K562 (cell line): ENCODE data around the gene SMG6. TPM values are rescaled to one million over a fixed set of nuclear protein-coding genes. Genes with fewer than 3 reads are reported as not detected.

Experiments
- ATAC-seq: fragments of 200-7000 bp; cut with Tn5 transposase; 3 replicates; pipeline ENCODE4 v1.9.1; 2020; ENCODE audit warnings: moderate library complexity
- BruUV-seq: library from RNA; stranded (reverse); fragments of 400-500 nt; replicated peaks from 2 replicates; lab custom pipeline; 2021; lab: Mats Ljungman, UMichigan
- CTCF ChIA-PET: fragments of 300-600 bp; formaldehyde crosslinking; extraction: SDS; loops from one replicate; lab custom pipeline; 2021; ENCODE audit warnings: low intra/inter-chr PET ratio; lab: Yijun Ruan, JAX
- POLR2A ChIA-PET: fragments of 300-600, 350-650 bp; sonication (Branson Sonifier 250); formaldehyde crosslinking; extraction: SDS; loops from one replicate; lab custom pipeline; 2021; ENCODE audit warnings: antibody characterized with exemption, inconsistent platforms; lab: Yijun Ruan, JAX
- DNase-seq, 4 experiments: peaks; one replicate each; pipeline versions ENCODE4 v3.0.0 to v3.0.0-alpha.2; 2011 to 2018; ENCODE audit warnings: low spot score in 3 of 4, mixed read lengths in 3 of 4; ENCODE audit errors: extremely low read depth in 1 of 4
- FAIRE-seq: peaks from 2 replicates; lab custom pipeline; 2011; peaks lifted over from hg19 to GRCh38; lab: Jason Lieb, UNC
- H2AFZ ChIP-seq: 2 replicates; pipeline ENCODE4 v1.6.0; 2011; ENCODE audit warnings: low read depth, low read length, control low read depth, inconsistent platforms
- H3K27ac ChIP-seq: fragments of 200-600 bp; 3 replicates; pipeline ENCODE4 v1.8.0; 2011; ENCODE audit warnings: low read depth, mild to moderate bottlenecking, control low read depth, inconsistent platforms, low read length, moderate library complexity, mixed read lengths; ENCODE audit errors: extremely low read depth
- H3K27me3 ChIP-seq, 2 experiments: fragments of 300-600 bp in 1 of 2; 2 replicates in 1 of 2; 3 replicates in 1 of 2; pipeline versions ENCODE4 v1.6.0 to v1.8.0; 2011; ENCODE audit warnings: inconsistent platforms in 2 of 2, low read length in 2 of 2, mild to moderate bottlenecking in 1 of 2, mixed read lengths in 1 of 2, moderate library complexity in 1 of 2; ENCODE audit not compliant: control insufficient read depth in 2 of 2, insufficient read depth in 2 of 2
- H3K36me3 ChIP-seq: fragments of 300-600 bp; 3 replicates; pipeline ENCODE4 v1.8.0; 2011; ENCODE audit warnings: mild to moderate bottlenecking, low read length, inconsistent platforms; ENCODE audit not compliant: control insufficient read depth, insufficient read depth
- H3K4me1 ChIP-seq, 2 experiments: fragments of 200-600 bp in 1 of 2; replicated peaks in 1 of 2; 2 replicates in 1 of 2; 3 replicates in 1 of 2; pipeline versions ENCODE4 v1.5.1 to v1.8.0; 2011; ENCODE audit warnings: inconsistent platforms in 2 of 2, low read length in 2 of 2, mild to moderate bottlenecking in 1 of 2, mixed read lengths in 1 of 2, moderate library complexity in 1 of 2; ENCODE audit not compliant: control insufficient read depth in 2 of 2, insufficient read depth in 2 of 2
- H3K4me2 ChIP-seq: 2 replicates; pipeline ENCODE4 v1.6.1; 2011; ENCODE audit warnings: low read length, control low read depth, inconsistent platforms, mixed read lengths; ENCODE audit not compliant: insufficient read depth
- H3K4me3 ChIP-seq: fragments of 200-600 bp; sonication (generic), shearing (Covaris generic); 2 replicates; pipeline ENCODE4 v1.5.1; 2016; ENCODE audit warnings: control low read depth, inconsistent platforms
- H3K79me2 ChIP-seq: fragments of 200-600 bp; 3 replicates; pipeline ENCODE4 v1.8.0; 2011; ENCODE audit warnings: low read length, inconsistent platforms; ENCODE audit not compliant: control insufficient read depth, insufficient read depth
- H3K9ac ChIP-seq, 2 experiments: 2 replicates each; pipeline versions ENCODE4 v1.6.0 to v1.6.1; 2011; ENCODE audit warnings: low read depth in 2 of 2, low read length in 2 of 2, control low read depth in 1 of 2, inconsistent platforms in 1 of 2, mild to moderate bottlenecking in 1 of 2, mixed read lengths in 1 of 2; ENCODE audit not compliant: insufficient read depth in 1 of 2
- H3K9me1 ChIP-seq: one replicate; pipeline ENCODE4 v1.6.0; 2011; ENCODE audit warnings: inconsistent platforms, mild to moderate bottlenecking, low read length, moderate library complexity; ENCODE audit not compliant: control insufficient read depth, insufficient read depth
- H3K9me3 ChIP-seq: replicated peaks from 2 replicates; pipeline ENCODE4 v1.5.1; 2011; ENCODE audit warnings: low read depth, low read length, inconsistent platforms; ENCODE audit not compliant: control insufficient read depth, insufficient read depth
- H4K20me1 ChIP-seq: replicated peaks from 2 replicates; pipeline ENCODE4 v1.6.1; 2011; ENCODE audit warnings: low read length, inconsistent platforms, mixed read lengths; ENCODE audit not compliant: control insufficient read depth, insufficient read depth
- CBX5 ChIP-seq: IDR thresholded peaks from 2 replicates; pipeline ENCODE4 v1.6.1; 2014; ENCODE audit warnings: low read depth, borderline replicate concordance
- CCNT2 ChIP-seq: IDR thresholded peaks from 2 replicates; pipeline ENCODE4 v1.6.1; 2011; ENCODE audit warnings: borderline replicate concordance, low read depth, mild to moderate bottlenecking, moderate library complexity, mixed read lengths, low read length; ENCODE audit not compliant: insufficient read length; ENCODE audit errors: extremely low read depth
- CTCF ChIP-seq, 3 experiments: IDR thresholded peaks in 2 of 3; conservative IDR thresholded peaks in 1 of 3; 2 replicates each; pipeline ENCODE4 v1.5.1; 2011 to 2012; ENCODE audit warnings: low read length in 3 of 3, mild to moderate bottlenecking in 3 of 3, control low read depth in 2 of 3, improper control_type of control experiment in 1 of 3, inconsistent platforms in 1 of 3, low read depth in 1 of 3, mixed read lengths in 1 of 3, moderate library complexity in 1 of 3; ENCODE audit not compliant: insufficient read depth in 2 of 3
- E2F6 ChIP-seq, 2 experiments: IDR thresholded peaks; 2 replicates each; pipeline ENCODE4 v1.6.1; 2011; ENCODE audit warnings: borderline replicate concordance in 1 of 2, control low read depth in 1 of 2, low read depth in 1 of 2, low read length in 1 of 2, mild to moderate bottlenecking in 1 of 2, mixed read lengths in 1 of 2, moderate library complexity in 1 of 2; ENCODE audit not compliant: insufficient read depth in 1 of 2, insufficient read length in 1 of 2, poor library complexity in 1 of 2, severe bottlenecking in 1 of 2; ENCODE audit errors: extremely low read depth in 1 of 2
- NFIC ChIP-seq: fragments of 450-650 bp; IDR thresholded peaks from 2 replicates; pipeline ENCODE4 v1.6.1; 2017; ENCODE audit warnings: mild to moderate bottlenecking, inconsistent platforms
- SRSF3 ChIP-seq: fragments of 200-400 bp; formaldehyde crosslinking; IDR thresholded peaks from 2 replicates; pipeline ENCODE4 v1.6.1; 2016; ENCODE audit warnings: mild to moderate bottlenecking, low read length, moderate library complexity; ENCODE audit not compliant: insufficient read depth
- ZNF165 ChIP-seq: fragments of 250-450 bp; sonication (Bioruptor Pico); IDR thresholded peaks from 2 replicates; pipeline ENCODE4 v1.4.0; 2020; ENCODE audit warnings: borderline replicate concordance
- ZNF830 ChIP-seq: fragments of 250-450 bp; sonication (Bioruptor Pico); IDR thresholded peaks from 2 replicates; pipeline ENCODE4 v1.5.0; 2021; ENCODE audit warnings: mild to moderate bottlenecking
- WGBS: fragments of 100-300 bp; shearing (Covaris generic); methylation state at CpG from one replicate; pipeline ENCODE4 v1.1.6; 2016; ENCODE audit warnings: low coverage, mixed read lengths; ENCODE audit not compliant: insufficient coverage; ENCODE audit errors: missing lambda C conversion rate; 5-methylcytosine and 5-hydroxymethylcytosine counted together
- in situ Hi-C: fragments of 300-500 bp; cut with MboI; formaldehyde crosslinking; loops from 4 replicates; pipeline ENCODE4 v1.15.0; 2018; ENCODE audit warnings: inconsistent platforms, mixed read lengths
- intact Hi-C: fragments of 100-400 bp; cut with micrococcal nuclease; formaldehyde crosslinking; loops from 2 replicates; pipeline ENCODE4 v1.14.2; 2022
- polyA plus RNA-seq, 8 experiments: library from polyadenylated mRNA; depleted of rRNA in 4 of 8; stranded (reverse) in 5 of 8; unstranded in 3 of 8; fragments of >200 nt; fragmentation: Nextera tagmentation in 2 of 8; fragmentation: Illumina TruSeq in 1 of 8; extraction: Ambion mirVana in 2 of 8; extraction: Trizol in 1 of 8; gene quantifications; 2 replicates each; pipeline versions ENCODE4 v1.2.1 to v1.2.3, GENCODE V29; 2011 to 2014; ENCODE audit warnings: inconsistent platforms in 1 of 8, missing spikeins in 1 of 8
- total RNA-seq, 7 experiments: library from RNA; depleted of rRNA in 6 of 7; stranded (reverse); fragments of >200 nt in 6 of 7; fragmentation: Illumina TruSeq in 2 of 7; extraction: Trizol in 2 of 7; gene quantifications; 2 replicates each; pipeline versions ENCODE4 v1.2.1 to v1.2.3, GENCODE V29; 2011 to 2021; ENCODE audit warnings: low replicate concordance in 1 of 7

SMG6 gene
- total and polyA plus RNA-seq, 9 of the 15 experiments (the other 6 are each of a cell fraction or from before 2014, with no cell fraction given), result 0.44 to 13.9 (median 6.0) TPM

GRCh38 chr17:2054512-2055291 lies 248.9 kb downstream of the SMG6 start, which contains the start of gene HIC1 (continued):
- TF ChIP-seq CTCF (IDR thresholded peaks at IDR 0.05 in 2 of 3, conservative IDR thresholded peaks at IDR 0.05 in 1 of 3; ENCODE audit: insufficient read depth in 2 of 3, low read depth in 1 of 3, low read length in 3 of 3) (peak; percentile 46 to 62 (median 56); a peak in 5 of 6 replicates), ZNF165 (CRISPR knock-in tag) (no peak), CCNT2 (peak; percentile 15), NFIC (no peak)

- Histone ChIP-seq H4K20me1 (no peaks in the 10 kb centered on the region), H3K9me1 (no peaks in the 10 kb centered on the region), H3K4me2 (peak overlapping the region; percentile 55), H3K36me3 (no peaks in the 10 kb centered on the region), H3K4me1 (peaks cover 2 to 56% of the 10 kb centered on the region in 2 experiments; a peak in 4 of 5 replicates), H3K9ac (peak overlapping the region in 1 of 2 experiments; percentile 58; a peak in 2 of 4 replicates), H3K27me3 (no peaks in the 10 kb centered on the region), H3K4me3 (peak overlapping the region; percentile 37), H3K9me3 (no peaks in the 10 kb centered on the region), H3K27ac (no peak overlapping the region), H2AFZ (no peak overlapping the region), H3K79me2 (no peaks in the 10 kb centered on the region)
- CTCF ChIA-PET, result interaction anchor here (2.2 kb wide), 1 partner anchor 190 kb away, joined by 25 read pairs; no protein-coding TSS in a partner anchor
- in situ Hi-C loops (no loop called here), intact Hi-C loops (loop anchor here (1.0 to 10.0 kb wide), 3 partner anchors 121 to 298 kb away; no protein-coding TSS in a partner anchor)
- POLR2A ChIA-PET, result no interaction called here
- no peak for ATAC-seq
- DNase-seq, result no peak
- FAIRE-seq, result no peak
- no TSS peak for BruUV-seq
- 48% methylated on average over 9 of the region's 16 CpGs for WGBS
- no peak for TF ChIP-seq SRSF3
- TF ChIP-seq E2F6 (IDR thresholded peaks at IDR 0.05; ENCODE audit: borderline replicate concordance in 1 of 2, extremely low read depth in 1 of 2, insufficient read depth in 1 of 2, insufficient read length in 1 of 2, low read depth in 1 of 2, low read length in 1 of 2, poor library complexity in 1 of 2, severe bottlenecking in 1 of 2), result no peak
- no peak for TF ChIP-seq CBX5
- TF ChIP-seq ZNF830 (CRISPR knock-in tag), result no peak
These were observed 249.4 kb downstream of the SMG6 start for GRCh38 chr17:2054262-2054511.
